ENCODE results near the gene KIAA1217. TPM values are rescaled to one million over a fixed set of nuclear protein-coding genes. Genes with fewer than 3 reads are reported as not detected.

The KIAA1217 gene
- total RNA-seq, 4 donors from 2014 or later = 46.9 to 108 (median 61.5) TPM

GRCh38 chr10:24404567-24404966 lies 195.6 kb downstream of the KIAA1217 start:
- H3K4me1 ChIP-seq = no peaks in the 10 kb centered on the region
- no peaks in the 10 kb centered on the region for H3K9me3 ChIP-seq
- no peak overlapping the region for H3K4me3 ChIP-seq
- H3K27me3 ChIP-seq = no peaks in the 10 kb centered on the region
- DNase-seq = no peak
- H3K27ac ChIP-seq = no peak overlapping the region
- TF ChIP-seq CTCF (IDR thresholded peaks at IDR 0.05) = no peak
- TF ChIP-seq POLR2A (IDR thresholded peaks at IDR 0.05) = no peak
- no peaks in the 10 kb centered on the region for H3K36me3 ChIP-seq

- Histone ChIP-seq H3K36me3 (no peaks in the 10 kb centered on the region), H3K4me3 (no peak overlapping the region), H3K27me3 (no peaks in the 10 kb centered on the region), H3K27ac (no peak overlapping the region), H3K9me3 (no peaks in the 10 kb centered on the region), H3K4me1 (no peaks in the 10 kb centered on the region)
- TF ChIP-seq CTCF (IDR thresholded peaks at IDR 0.05) (no peak), POLR2A (IDR thresholded peaks at IDR 0.05) (no peak)
- no peak for DNase-seq
Observed at GRCh38 chr10:24405635-24406034, 196.7 kb downstream of the KIAA1217 start.

GRCh38 chr10:24406809-24407483 lies 198.0 kb downstream of the KIAA1217 start:
- H3K27ac ChIP-seq = no peak overlapping the region
- DNase-seq = no peak
- no peaks in the 10 kb centered on the region for H3K36me3 ChIP-seq
- no peaks in the 10 kb centered on the region for H3K4me1 ChIP-seq
- no peak overlapping the region for H3K4me3 ChIP-seq
- no peaks in the 10 kb centered on the region for H3K27me3 ChIP-seq
- H3K9me3 ChIP-seq = no peaks in the 10 kb centered on the region
- no peak for TF ChIP-seq POLR2A (IDR thresholded peaks at IDR 0.05)
- no peak for TF ChIP-seq CTCF (IDR thresholded peaks at IDR 0.05)

GRCh38 chr10:24407928-24408327 lies 199.0 kb downstream of the KIAA1217 start:
- TF ChIP-seq POLR2A (IDR thresholded peaks at IDR 0.05) = no peak
- no peak for TF ChIP-seq CTCF (IDR thresholded peaks at IDR 0.05)
- Histone ChIP-seq H3K36me3 (no peaks in the 10 kb centered on the region), H3K4me3 (no peak overlapping the region), H3K9me3 (no peaks in the 10 kb centered on the region), H3K27ac (no peak overlapping the region), H3K27me3 (no peaks in the 10 kb centered on the region), H3K4me1 (no peaks in the 10 kb centered on the region)
- no peak for DNase-seq

- no peak overlapping the region for H3K4me3 ChIP-seq
- no peaks in the 10 kb centered on the region for H3K4me1 ChIP-seq
- no peak for DNase-seq
- H3K27ac ChIP-seq = no peak overlapping the region
- no peak for TF ChIP-seq CTCF (IDR thresholded peaks at IDR 0.05)
- TF ChIP-seq POLR2A (IDR thresholded peaks at IDR 0.05) = no peak
- no peaks in the 10 kb centered on the region for H3K36me3 ChIP-seq
- no peaks in the 10 kb centered on the region for H3K9me3 ChIP-seq
- no peaks in the 10 kb centered on the region for H3K27me3 ChIP-seq
Observed at GRCh38 chr10:24408365-24408764, 199.4 kb downstream of the KIAA1217 start.

GRCh38 chr10:24414597-24414996 lies 205.7 kb downstream of the KIAA1217 start:
- TF ChIP-seq POLR2A (IDR thresholded peaks at IDR 0.05) (no peak), CTCF (IDR thresholded peaks at IDR 0.05) (no peak)
- Histone ChIP-seq H3K27ac (no peak overlapping the region), H3K4me3 (no peak overlapping the region), H3K4me1 (peaks cover 0 to 21% (median 2%) of the 10 kb centered on the region in 4 donors), H3K9me3 (no peaks in the 10 kb centered on the region), H3K27me3 (no peaks in the 10 kb centered on the region), H3K36me3 (no peaks in the 10 kb centered on the region)
- DNase-seq = no peak
